ENCODE data around the gene SCAMP2. TPM values are rescaled to one million over a fixed set of nuclear protein-coding genes. Genes with fewer than 3 reads are reported as not detected.

Gene SCAMP2
- polyA plus RNA-seq, 1 donor from 2014 or later: 4.5 TPM

DNA sequence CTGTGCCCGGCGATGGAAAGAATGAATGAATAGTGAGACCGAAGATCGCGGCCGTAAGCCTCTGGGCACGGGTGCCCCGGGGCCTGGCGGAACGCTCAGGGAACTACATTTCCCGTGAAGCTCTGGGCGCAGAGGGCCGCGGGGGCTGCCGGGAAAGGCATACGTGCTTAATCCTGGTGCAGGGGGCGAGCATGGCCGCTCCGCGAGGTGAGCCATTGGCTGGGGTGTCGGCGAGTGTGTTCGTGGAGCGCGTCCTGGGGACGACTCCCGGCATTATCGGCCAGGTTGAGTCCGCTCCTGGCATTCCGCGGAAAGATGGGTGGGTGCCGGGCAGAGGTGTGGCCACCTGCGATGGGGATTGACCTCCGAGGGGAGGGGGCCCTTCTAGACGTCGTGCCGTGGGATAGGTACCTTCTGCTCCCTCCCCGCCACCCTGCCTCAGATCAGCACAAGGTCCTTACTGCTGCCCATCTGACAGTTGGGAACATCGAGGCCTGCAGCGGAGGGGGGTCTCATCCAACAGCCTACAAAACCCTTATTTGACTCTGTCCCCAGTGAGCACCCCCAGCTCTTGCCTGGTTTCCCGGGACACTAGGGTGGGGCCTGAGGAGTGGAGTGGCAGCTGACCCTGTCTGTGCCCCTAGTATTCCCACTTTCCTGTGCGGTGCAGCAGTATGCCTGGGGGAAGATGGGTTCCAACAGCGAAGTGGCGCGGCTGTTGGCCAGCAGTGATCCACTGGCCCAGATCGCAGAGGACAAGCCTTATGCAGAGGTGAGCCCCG is 16.9 kb upstream of the SCAMP2 start, which contains the start of gene MPI:
MPI (plus strand) TSS at position 160 of the 782 bp plus-strand sequence; CDS start at position 192, 32 bp downstream.
- peak within 1 kb of the TSS; percentile 97 for H2AFZ ChIP-seq (ENCODE audit: low read depth, low read length)
- peak within 1 kb of the TSS; percentile 66 for H3K27ac ChIP-seq (ENCODE audit: low read length)
- no peaks in the 10 kb centered on the region for H4K20me1 ChIP-seq (ENCODE audit: insufficient read depth)

DNA sequence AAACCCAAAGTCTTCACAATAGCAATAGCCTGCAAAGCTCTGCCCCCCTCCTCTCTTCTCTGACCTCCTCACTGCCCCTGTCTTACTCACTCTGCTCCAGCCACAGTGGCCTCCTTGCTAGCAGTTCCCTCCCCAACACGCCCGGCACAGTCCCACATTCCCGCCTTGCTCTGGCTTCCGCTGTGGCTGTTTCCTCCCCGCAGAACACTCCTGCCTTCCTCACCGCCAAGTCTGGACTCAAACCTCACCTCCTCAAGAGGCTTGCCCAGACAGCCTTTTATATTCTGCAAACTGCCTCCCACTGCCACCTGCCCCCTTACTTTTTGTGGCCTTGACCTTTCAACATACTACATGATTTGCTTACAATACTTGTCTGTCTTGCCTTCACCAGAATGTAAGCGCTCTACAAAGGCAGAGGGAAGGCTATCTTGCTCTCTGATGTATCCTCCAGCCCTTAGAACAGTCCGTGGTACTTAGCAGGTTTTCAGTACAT is 16.3 kb upstream of the SCAMP2 start:
- Histone ChIP-seq H3F3A (ENCODE audit: insufficient read depth, low read length, poor library complexity, severe bottlenecking) (no peaks in the 10 kb centered on the region), H3K4me3 (ENCODE audit: low read length) (peak overlapping the region; percentile 82), H3K9me2 (ENCODE audit: insufficient read depth, low read length) (no peaks in the 10 kb centered on the region), H4K20me1 (ENCODE audit: insufficient read depth) (no peaks in the 10 kb centered on the region), H3K27ac (ENCODE audit: low read length) (peak overlapping the region; percentile 66), H3K79me2 (replicated peaks; ENCODE audit: insufficient read depth, low read length) (no peaks in the 10 kb centered on the region), H3K9ac (ENCODE audit: low read length) (peak overlapping the region; percentile 86), H2AFZ (ENCODE audit: low read depth, low read length) (peak overlapping the region; percentile 97), H3K36me3 (ENCODE audit: insufficient read depth, low read length) (peaks cover 5% of the 10 kb centered on the region), H3K9me3 (ENCODE audit: low read length) (no peaks in the 10 kb centered on the region), H3K27me3 (ENCODE audit: insufficient read depth, low read depth, low read length) (no peaks in the 10 kb centered on the region), H3K4me2 (ENCODE audit: low read length) (peak overlapping the region; percentile 72)
- TF ChIP-seq RAD21 (conservative IDR thresholded peaks at IDR 0.05) (no peak), SMC3 (conservative IDR thresholded peaks at IDR 0.05; ENCODE audit: poor library complexity) (no peak), POLR2AphosphoS5 (IDR thresholded peaks at IDR 0.05) (no peak), EP300 (conservative IDR thresholded peaks at IDR 0.05; ENCODE audit: poor library complexity, severe bottlenecking) (no peak), EZH2 (IDR thresholded peaks at IDR 0.05; ENCODE audit: borderline replicate concordance, insufficient read depth, low read length, poor library complexity, severe bottlenecking) (no peak), TAF1 (IDR thresholded peaks at IDR 0.05; ENCODE audit: low read depth) (no peak), MXI1 (conservative IDR thresholded peaks at IDR 0.05; ENCODE audit: poor library complexity, severe bottlenecking) (no peak)
- TF ChIP-seq, protein P1, sequence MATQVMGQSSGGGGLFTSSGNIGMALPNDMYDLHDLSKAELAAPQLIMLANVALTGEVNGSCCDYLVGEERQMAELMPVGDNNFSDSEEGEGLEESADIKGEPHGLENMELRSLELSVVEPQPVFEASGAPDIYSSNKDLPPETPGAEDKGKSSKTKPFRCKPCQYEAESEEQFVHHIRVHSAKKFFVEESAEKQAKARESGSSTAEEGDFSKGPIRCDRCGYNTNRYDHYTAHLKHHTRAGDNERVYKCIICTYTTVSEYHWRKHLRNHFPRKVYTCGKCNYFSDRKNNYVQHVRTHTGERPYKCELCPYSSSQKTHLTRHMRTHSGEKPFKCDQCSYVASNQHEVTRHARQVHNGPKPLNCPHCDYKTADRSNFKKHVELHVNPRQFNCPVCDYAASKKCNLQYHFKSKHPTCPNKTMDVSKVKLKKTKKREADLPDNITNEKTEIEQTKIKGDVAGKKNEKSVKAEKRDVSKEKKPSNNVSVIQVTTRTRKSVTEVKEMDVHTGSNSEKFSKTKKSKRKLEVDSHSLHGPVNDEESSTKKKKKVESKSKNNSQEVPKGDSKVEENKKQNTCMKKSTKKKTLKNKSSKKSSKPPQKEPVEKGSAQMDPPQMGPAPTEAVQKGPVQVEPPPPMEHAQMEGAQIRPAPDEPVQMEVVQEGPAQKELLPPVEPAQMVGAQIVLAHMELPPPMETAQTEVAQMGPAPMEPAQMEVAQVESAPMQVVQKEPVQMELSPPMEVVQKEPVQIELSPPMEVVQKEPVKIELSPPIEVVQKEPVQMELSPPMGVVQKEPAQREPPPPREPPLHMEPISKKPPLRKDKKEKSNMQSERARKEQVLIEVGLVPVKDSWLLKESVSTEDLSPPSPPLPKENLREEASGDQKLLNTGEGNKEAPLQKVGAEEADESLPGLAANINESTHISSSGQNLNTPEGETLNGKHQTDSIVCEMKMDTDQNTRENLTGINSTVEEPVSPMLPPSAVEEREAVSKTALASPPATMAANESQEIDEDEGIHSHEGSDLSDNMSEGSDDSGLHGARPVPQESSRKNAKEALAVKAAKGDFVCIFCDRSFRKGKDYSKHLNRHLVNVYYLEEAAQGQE (IDR thresholded peaks at IDR 0.05; ENCODE audit: borderline replicate concordance): no peak
- TF ChIP-seq, protein P2, sequence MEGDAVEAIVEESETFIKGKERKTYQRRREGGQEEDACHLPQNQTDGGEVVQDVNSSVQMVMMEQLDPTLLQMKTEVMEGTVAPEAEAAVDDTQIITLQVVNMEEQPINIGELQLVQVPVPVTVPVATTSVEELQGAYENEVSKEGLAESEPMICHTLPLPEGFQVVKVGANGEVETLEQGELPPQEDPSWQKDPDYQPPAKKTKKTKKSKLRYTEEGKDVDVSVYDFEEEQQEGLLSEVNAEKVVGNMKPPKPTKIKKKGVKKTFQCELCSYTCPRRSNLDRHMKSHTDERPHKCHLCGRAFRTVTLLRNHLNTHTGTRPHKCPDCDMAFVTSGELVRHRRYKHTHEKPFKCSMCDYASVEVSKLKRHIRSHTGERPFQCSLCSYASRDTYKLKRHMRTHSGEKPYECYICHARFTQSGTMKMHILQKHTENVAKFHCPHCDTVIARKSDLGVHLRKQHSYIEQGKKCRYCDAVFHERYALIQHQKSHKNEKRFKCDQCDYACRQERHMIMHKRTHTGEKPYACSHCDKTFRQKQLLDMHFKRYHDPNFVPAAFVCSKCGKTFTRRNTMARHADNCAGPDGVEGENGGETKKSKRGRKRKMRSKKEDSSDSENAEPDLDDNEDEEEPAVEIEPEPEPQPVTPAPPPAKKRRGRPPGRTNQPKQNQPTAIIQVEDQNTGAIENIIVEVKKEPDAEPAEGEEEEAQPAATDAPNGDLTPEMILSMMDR (IDR thresholded peaks at IDR 0.05; ENCODE audit: poor library complexity, severe bottlenecking): no peak

More for the DNA sequence above, 16.9 kb upstream of the SCAMP2 start, which contains the start of gene MPI:
- H3K36me3 ChIP-seq (ENCODE audit: insufficient read depth, low read length): peaks cover 5% of the 10 kb centered on the region
- TF ChIP-seq RAD21 (conservative IDR thresholded peaks at IDR 0.05) (peak; percentile 34), POLR2AphosphoS5 (IDR thresholded peaks at IDR 0.05) (peak; percentile 85), EP300 (conservative IDR thresholded peaks at IDR 0.05; ENCODE audit: poor library complexity, severe bottlenecking) (peak; percentile 32), MXI1 (conservative IDR thresholded peaks at IDR 0.05; ENCODE audit: poor library complexity, severe bottlenecking) (peak; percentile 93)
- TF ChIP-seq, protein P1 (IDR thresholded peaks at IDR 0.05; ENCODE audit: borderline replicate concordance): no peak
- TF ChIP-seq, protein P2 (IDR thresholded peaks at IDR 0.05; ENCODE audit: poor library complexity, severe bottlenecking): peak; percentile 32
- peak within 1 kb of the TSS; percentile 80 for H3K4me2 ChIP-seq (ENCODE audit: low read length)
- H3K4me3 ChIP-seq (ENCODE audit: low read length): peak within 1 kb of the TSS; percentile 82
- no peaks in the 10 kb centered on the region for H3K9me2 ChIP-seq (ENCODE audit: insufficient read depth, low read length)
- H3K9ac ChIP-seq (ENCODE audit: low read length): peak within 1 kb of the TSS; percentile 86
- no peaks in the 10 kb centered on the region for H3F3A ChIP-seq (ENCODE audit: insufficient read depth, low read length, poor library complexity, severe bottlenecking)
- H3K9me3 ChIP-seq (ENCODE audit: low read length): no peaks in the 10 kb centered on the region
- no peaks in the 10 kb centered on the region for H3K27me3 ChIP-seq (ENCODE audit: insufficient read depth, low read depth, low read length)
- no peaks in the 10 kb centered on the region for H3K79me2 ChIP-seq (replicated peaks; ENCODE audit: insufficient read depth, low read length)
